Neural cell (in vitro differentiated cells): ENCODE results near the gene FAM229A. TPM values are rescaled to one million over a fixed set of nuclear protein-coding genes. Genes with fewer than 3 reads are reported as not detected.
A peak's percentile ranks its signal among the peaks of the same experiment; 100 is the strongest.

ENCODE experiments used
- H2AFZ ChIP-seq: fragments of 200-600, 300-800 bp; sonication (generic), shearing (Covaris generic); 2 replicates; pipeline ENCODE4 v1.6.0; 2014; ENCODE audit warnings: low read depth, mild to moderate bottlenecking, antibody characterized with exemption, low read length, moderate library complexity
- H3F3A ChIP-seq: fragments of 200-600 bp; shearing (Covaris generic); 2 replicates; pipeline ENCODE4 v1.6.1; 2016; ENCODE audit warnings: mild to moderate bottlenecking, moderate library complexity, mixed read lengths, antibody characterized with exemption, low read length; ENCODE audit not compliant: insufficient read depth, poor library complexity, severe bottlenecking
- H3K27ac ChIP-seq: fragments of 200-600, 300-800 bp; sonication (generic), shearing (Covaris generic); 2 replicates; pipeline ENCODE4 v1.5.1; 2014; ENCODE audit warnings: mild to moderate bottlenecking, low read length, moderate library complexity
- H3K27me3 ChIP-seq: fragments of 300-800, 200-600 bp; sonication (generic), shearing (Covaris generic); 2 replicates; pipeline ENCODE4 v1.6.0; 2014; ENCODE audit warnings: mild to moderate bottlenecking, low read depth, low read length, moderate library complexity; ENCODE audit not compliant: insufficient read depth
- H3K36me3 ChIP-seq: fragments of 300-800, 200-600 bp; sonication (generic), shearing (Covaris generic); 2 replicates; pipeline ENCODE4 v1.5.1; 2014; ENCODE audit warnings: mild to moderate bottlenecking, antibody characterized with exemption, low read length, moderate library complexity; ENCODE audit not compliant: insufficient read depth
- H3K4me2 ChIP-seq: fragments of 300-800, 200-600 bp; sonication (generic), shearing (Covaris generic); 2 replicates; pipeline ENCODE4 v1.6.0; 2014; ENCODE audit warnings: mild to moderate bottlenecking, low read length
- H3K4me3 ChIP-seq: fragments of 300-800, 200-600 bp; sonication (generic), shearing (Covaris generic); 2 replicates; pipeline ENCODE4 v1.5.1; 2014; ENCODE audit warnings: mild to moderate bottlenecking, low read length, moderate library complexity
- H3K79me2 ChIP-seq: fragments of 200-600 bp; shearing (Covaris generic); replicated peaks from 2 replicates; pipeline ENCODE4 v1.6.0; 2014; ENCODE audit warnings: mild to moderate bottlenecking, low read length, moderate library complexity; ENCODE audit not compliant: insufficient read depth
- H3K9ac ChIP-seq: fragments of 300-800, 200-600 bp; sonication (generic), shearing (Covaris generic); 2 replicates; pipeline ENCODE4 v1.6.1; 2016; ENCODE audit warnings: mild to moderate bottlenecking, low read length, mixed read lengths
- H3K9me2 ChIP-seq: fragments of 200-600 bp; shearing (Covaris generic); 2 replicates; pipeline ENCODE4 v1.6.1; 2016; ENCODE audit warnings: mild to moderate bottlenecking, low read length, mixed read lengths; ENCODE audit not compliant: insufficient read depth
- H3K9me3 ChIP-seq: fragments of 200-600, 300-800 bp; sonication (generic), shearing (Covaris generic); 2 replicates; pipeline ENCODE4 v1.6.1; 2016; ENCODE audit warnings: mild to moderate bottlenecking, mixed run types, low read length, moderate library complexity, mixed read lengths
- H4K20me1 ChIP-seq: fragments of 200-600 bp; shearing (Covaris generic); 2 replicates; pipeline ENCODE4 v1.6.1; 2016; ENCODE audit warnings: mild to moderate bottlenecking, mixed run types; ENCODE audit not compliant: insufficient read depth
- EP300 ChIP-seq: fragments of 450-650 bp; conservative IDR thresholded peaks from 2 replicates; pipeline ENCODE4 v1.6.1; 2014; ENCODE audit warnings: antibody characterized with exemption, mild to moderate bottlenecking, moderate library complexity; ENCODE audit not compliant: poor library complexity, severe bottlenecking
- EZH2 ChIP-seq: fragments of 200-600, 300-800 bp; shearing (Covaris generic), sonication (generic); IDR thresholded peaks from 2 replicates; pipeline ENCODE4 v1.6.1; 2014; ENCODE audit warnings: antibody characterized with exemption, low read length, borderline replicate concordance, mild to moderate bottlenecking; ENCODE audit not compliant: insufficient read depth, poor library complexity, severe bottlenecking
- MXI1 ChIP-seq: fragments of 450-650 bp; conservative IDR thresholded peaks from 2 replicates; pipeline ENCODE4 v1.6.1; 2014; ENCODE audit warnings: antibody characterized with exemption, mild to moderate bottlenecking; ENCODE audit not compliant: poor library complexity, severe bottlenecking
- POLR2AphosphoS5 ChIP-seq: IDR thresholded peaks from 2 replicates; pipeline ENCODE4 v1.6.1; 2012
- RAD21 ChIP-seq: fragments of 450-650 bp; conservative IDR thresholded peaks from 2 replicates; pipeline ENCODE4 v1.6.1; 2014; ENCODE audit warnings: antibody characterized with exemption, mild to moderate bottlenecking, moderate library complexity
- SMC3 ChIP-seq: fragments of 450-650 bp; conservative IDR thresholded peaks from 2 replicates; pipeline ENCODE4 v1.6.1; 2014; ENCODE audit warnings: antibody characterized with exemption, mild to moderate bottlenecking, moderate library complexity; ENCODE audit not compliant: poor library complexity
- TAF1 ChIP-seq: IDR thresholded peaks from 2 replicates; pipeline ENCODE4 v1.6.1; 2012; ENCODE audit warnings: low read depth
- polyA minus RNA-seq: library from RNA; depleted of rRNA, polyadenylated mRNA; stranded (reverse); fragments of >200 nt; gene quantifications from 2 replicates; pipeline ENCODE4 v1.2.3, GENCODE V29; 2014
- polyA plus RNA-seq: library from polyadenylated mRNA; depleted of rRNA; stranded (reverse); fragments of >200 nt; gene quantifications from 2 replicates; pipeline ENCODE4 v1.2.3, GENCODE V29; 2014
- TF ChIP-seq, protein P1 (sequence below): IDR thresholded peaks from 2 replicates; pipeline ENCODE4 v1.6.1; 2012; ENCODE audit warnings: borderline replicate concordance
- TF ChIP-seq, protein P2 (sequence below): fragments of 450-650 bp; IDR thresholded peaks from 2 replicates; pipeline ENCODE4 v1.5.1; 2014; ENCODE audit warnings: antibody characterized with exemption, mild to moderate bottlenecking, moderate library complexity; ENCODE audit not compliant: poor library complexity, severe bottlenecking

FAM229A gene, protein sequence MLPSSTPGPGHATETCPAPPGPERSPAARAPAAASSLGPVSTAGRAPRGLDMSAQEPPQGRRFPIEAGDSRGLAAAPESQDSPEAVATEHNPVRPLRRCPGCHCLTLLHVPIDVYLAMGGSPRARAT
- polyA plus RNA-seq = 6.1 and 11.7 TPM in 2 replicates
- 4.6 TPM in 2 replicates for polyA minus RNA-seq

DNA sequence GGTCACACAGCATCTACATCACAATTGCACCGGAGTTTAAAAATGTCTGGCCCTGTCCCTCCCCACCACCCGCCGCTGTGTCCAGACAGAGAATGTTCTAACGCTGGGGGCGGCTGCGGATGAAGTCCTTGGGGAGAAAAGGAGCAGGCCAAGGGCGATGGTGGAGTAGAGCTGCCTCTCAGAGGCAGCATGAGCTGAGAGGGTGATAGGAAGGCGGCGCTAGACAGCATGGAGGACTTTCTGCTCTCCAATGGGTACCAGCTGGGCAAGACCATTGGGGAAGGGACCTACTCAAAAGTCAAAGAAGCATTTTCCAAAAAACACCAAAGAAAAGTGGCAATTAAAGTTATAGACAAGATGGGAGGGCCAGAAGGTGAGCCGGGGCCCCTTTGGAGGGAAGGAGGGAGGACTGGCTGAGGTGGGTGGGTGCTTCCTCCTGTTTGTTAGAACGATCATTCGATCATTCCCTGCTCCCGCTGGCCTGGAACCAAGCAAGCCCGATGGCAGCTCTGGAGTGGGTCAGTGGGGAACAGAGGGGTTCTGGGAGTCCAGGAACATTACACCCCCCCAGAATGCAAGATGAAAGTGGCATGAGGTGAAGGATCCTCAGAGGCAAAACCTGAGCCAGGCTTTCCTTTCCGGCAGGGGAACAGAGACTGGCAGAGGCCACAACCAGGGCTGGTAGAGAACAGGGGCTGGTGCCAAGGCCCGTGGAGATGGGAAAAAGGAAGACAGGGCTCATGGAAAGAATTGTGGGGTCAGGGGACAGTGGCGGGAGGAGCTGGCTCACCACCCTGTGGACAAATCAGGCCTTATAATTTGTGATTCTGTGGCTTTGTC, at the start of gene FAM229A, which contains the start of gene TSSK3:
TSS of gene FAM229A (minus strand) at position 12 of the 840 bp plus-strand sequence. CDS start 394 bp downstream, outside the sequence.
TSS of gene TSSK3 (plus strand) at position 66 of the 840 bp plus-strand sequence. CDS start at position 229, 163 bp downstream.
- Histone ChIP-seq H3K27ac (no peak within 1 kb of the TSS), H3K79me2 (no peaks in the 10 kb centered on the region), H3K9ac (no peak within 1 kb of the TSS)

DNA sequence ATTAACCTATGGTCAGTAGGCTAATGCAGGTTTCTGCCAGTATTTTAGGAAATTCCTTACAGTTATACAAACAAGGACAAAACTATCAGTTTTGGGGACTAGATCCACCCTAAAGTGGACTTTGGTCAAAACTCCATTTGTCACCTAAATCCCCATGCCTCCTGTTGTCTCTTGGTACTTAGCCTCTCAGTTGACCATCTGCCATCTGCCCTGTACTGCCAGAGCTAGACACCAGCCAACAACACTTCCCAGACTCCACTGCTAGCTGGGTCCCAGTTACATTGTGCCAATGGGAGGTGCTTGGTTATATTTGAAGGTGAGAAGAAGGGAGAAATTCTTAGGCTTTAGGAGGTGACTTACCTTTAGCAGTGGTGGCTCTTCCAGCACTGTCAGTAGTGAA, 49.0 kb upstream of the FAM229A start:
- peaks cover 11% of the 10 kb centered on the region for H3K9me3 ChIP-seq
- no peaks in the 10 kb centered on the region for H4K20me1 ChIP-seq
- H3K9ac ChIP-seq = no peak overlapping the region
- no peaks in the 10 kb centered on the region for H3K79me2 ChIP-seq
- no peak overlapping the region for H2AFZ ChIP-seq
- no peaks in the 10 kb centered on the region for H3F3A ChIP-seq
- no peak overlapping the region for H3K4me2 ChIP-seq
- no peaks in the 10 kb centered on the region for H3K27me3 ChIP-seq
- H3K36me3 ChIP-seq = no peaks in the 10 kb centered on the region
- H3K4me3 ChIP-seq = no peak overlapping the region
- no peaks in the 10 kb centered on the region for H3K9me2 ChIP-seq
- no peak overlapping the region for H3K27ac ChIP-seq
- TF ChIP-seq SMC3 (no peak), RAD21 (no peak), EZH2 (no peak), TAF1 (no peak), POLR2AphosphoS5 (no peak), EP300 (no peak), MXI1 (no peak)
- TF ChIP-seq, protein P1, sequence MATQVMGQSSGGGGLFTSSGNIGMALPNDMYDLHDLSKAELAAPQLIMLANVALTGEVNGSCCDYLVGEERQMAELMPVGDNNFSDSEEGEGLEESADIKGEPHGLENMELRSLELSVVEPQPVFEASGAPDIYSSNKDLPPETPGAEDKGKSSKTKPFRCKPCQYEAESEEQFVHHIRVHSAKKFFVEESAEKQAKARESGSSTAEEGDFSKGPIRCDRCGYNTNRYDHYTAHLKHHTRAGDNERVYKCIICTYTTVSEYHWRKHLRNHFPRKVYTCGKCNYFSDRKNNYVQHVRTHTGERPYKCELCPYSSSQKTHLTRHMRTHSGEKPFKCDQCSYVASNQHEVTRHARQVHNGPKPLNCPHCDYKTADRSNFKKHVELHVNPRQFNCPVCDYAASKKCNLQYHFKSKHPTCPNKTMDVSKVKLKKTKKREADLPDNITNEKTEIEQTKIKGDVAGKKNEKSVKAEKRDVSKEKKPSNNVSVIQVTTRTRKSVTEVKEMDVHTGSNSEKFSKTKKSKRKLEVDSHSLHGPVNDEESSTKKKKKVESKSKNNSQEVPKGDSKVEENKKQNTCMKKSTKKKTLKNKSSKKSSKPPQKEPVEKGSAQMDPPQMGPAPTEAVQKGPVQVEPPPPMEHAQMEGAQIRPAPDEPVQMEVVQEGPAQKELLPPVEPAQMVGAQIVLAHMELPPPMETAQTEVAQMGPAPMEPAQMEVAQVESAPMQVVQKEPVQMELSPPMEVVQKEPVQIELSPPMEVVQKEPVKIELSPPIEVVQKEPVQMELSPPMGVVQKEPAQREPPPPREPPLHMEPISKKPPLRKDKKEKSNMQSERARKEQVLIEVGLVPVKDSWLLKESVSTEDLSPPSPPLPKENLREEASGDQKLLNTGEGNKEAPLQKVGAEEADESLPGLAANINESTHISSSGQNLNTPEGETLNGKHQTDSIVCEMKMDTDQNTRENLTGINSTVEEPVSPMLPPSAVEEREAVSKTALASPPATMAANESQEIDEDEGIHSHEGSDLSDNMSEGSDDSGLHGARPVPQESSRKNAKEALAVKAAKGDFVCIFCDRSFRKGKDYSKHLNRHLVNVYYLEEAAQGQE = no peak

More for the DNA sequence above, at the start of gene FAM229A, which contains the start of gene TSSK3:
- H3K36me3 ChIP-seq = no peaks in the 10 kb centered on the region
- no peak for TF ChIP-seq TAF1
- no peak for TF ChIP-seq EZH2
- TF ChIP-seq, protein P2, sequence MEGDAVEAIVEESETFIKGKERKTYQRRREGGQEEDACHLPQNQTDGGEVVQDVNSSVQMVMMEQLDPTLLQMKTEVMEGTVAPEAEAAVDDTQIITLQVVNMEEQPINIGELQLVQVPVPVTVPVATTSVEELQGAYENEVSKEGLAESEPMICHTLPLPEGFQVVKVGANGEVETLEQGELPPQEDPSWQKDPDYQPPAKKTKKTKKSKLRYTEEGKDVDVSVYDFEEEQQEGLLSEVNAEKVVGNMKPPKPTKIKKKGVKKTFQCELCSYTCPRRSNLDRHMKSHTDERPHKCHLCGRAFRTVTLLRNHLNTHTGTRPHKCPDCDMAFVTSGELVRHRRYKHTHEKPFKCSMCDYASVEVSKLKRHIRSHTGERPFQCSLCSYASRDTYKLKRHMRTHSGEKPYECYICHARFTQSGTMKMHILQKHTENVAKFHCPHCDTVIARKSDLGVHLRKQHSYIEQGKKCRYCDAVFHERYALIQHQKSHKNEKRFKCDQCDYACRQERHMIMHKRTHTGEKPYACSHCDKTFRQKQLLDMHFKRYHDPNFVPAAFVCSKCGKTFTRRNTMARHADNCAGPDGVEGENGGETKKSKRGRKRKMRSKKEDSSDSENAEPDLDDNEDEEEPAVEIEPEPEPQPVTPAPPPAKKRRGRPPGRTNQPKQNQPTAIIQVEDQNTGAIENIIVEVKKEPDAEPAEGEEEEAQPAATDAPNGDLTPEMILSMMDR = no peak
- no peak for TF ChIP-seq RAD21
- no peak for TF ChIP-seq EP300
- no peak for TF ChIP-seq SMC3
- no peak for TF ChIP-seq MXI1
- TF ChIP-seq, protein P1 = no peak
- no peak for TF ChIP-seq POLR2AphosphoS5
- no peak within 1 kb of the TSS for H3K4me2 ChIP-seq
- H3K4me3 ChIP-seq = peak within 1 kb of the TSS; percentile 10
- H3F3A ChIP-seq = no peaks in the 10 kb centered on the region
- no peaks in the 10 kb centered on the region for H4K20me1 ChIP-seq
- H3K27me3 ChIP-seq = no peaks in the 10 kb centered on the region
- no peaks in the 10 kb centered on the region for H3K9me2 ChIP-seq
- H2AFZ ChIP-seq = no peak within 1 kb of the TSS
- no peaks in the 10 kb centered on the region for H3K9me3 ChIP-seq
